CD4-positive, alpha-beta T cell (primary cell): Measurements from ENCODE around the gene SCAF1. TPM values are rescaled to one million over a fixed set of nuclear protein-coding genes. Genes with fewer than 3 reads are reported as not detected.

Experiments
- ATAC-seq: fragments of 200-7000 bp; cut with Tn5 transposase; one replicate; pipeline ENCODE4 v1.10.0; 2022; ENCODE audit warnings: mild to moderate bottlenecking; ENCODE audit not compliant: poor library complexity
- CTCF ChIA-PET: fragments of 350-600 bp; sonication (Branson Sonifier 250); formaldehyde crosslinking; loops from one replicate; lab custom pipeline; 2021; ENCODE audit warnings: antibody characterized with exemption, inconsistent platforms; lab: Charles Lee
- POLR2A ChIA-PET: fragments of 350-600 bp; sonication (Branson Sonifier 250); formaldehyde crosslinking; loops from one replicate; lab custom pipeline; 2021; ENCODE audit warnings: antibody characterized with exemption, inconsistent platforms; lab: Charles Lee
- DNase-seq, 14 experiments: peaks; one replicate each; pipeline ENCODE4 v3.0.0-alpha.2; 2013 to 2020; ENCODE audit warnings: mixed read lengths in 2 of 14
- H3K27ac ChIP-seq, 2 donors: one replicate each; pipeline versions ENCODE4 v1.5.1 to v1.7.0; 2013; ENCODE audit warnings: low read length in 2 of 2, low read depth in 1 of 2, mild to moderate bottlenecking in 1 of 2
- H3K27me3 ChIP-seq, 2 experiments: 1 replicate in 1 of 2; 2 replicates in 1 of 2; pipeline versions ENCODE4 v1.6.1 to v1.7.0; 2013; ENCODE audit warnings: low read length in 2 of 2, control low read depth in 1 of 2, mild to moderate bottlenecking in 1 of 2, moderate library complexity in 1 of 2; ENCODE audit not compliant: insufficient read depth in 2 of 2, control insufficient read depth in 1 of 2
- H3K36me3 ChIP-seq: one replicate; pipeline ENCODE4 v1.6.1; 2013; ENCODE audit warnings: low read length, control low read depth; ENCODE audit not compliant: insufficient read depth
- H3K4me1 ChIP-seq: one replicate; pipeline ENCODE4 v1.6.1; 2013; ENCODE audit warnings: low read length, control low read depth; ENCODE audit not compliant: insufficient read depth
- H3K4me3 ChIP-seq: one replicate; pipeline ENCODE4 v1.5.1; 2013; ENCODE audit warnings: mild to moderate bottlenecking, low read length, moderate library complexity
- H3K9me3 ChIP-seq, 2 experiments: 1 replicate in 1 of 2; 2 replicates in 1 of 2; pipeline versions ENCODE4 v1.6.1 to v1.7.0; 2013; ENCODE audit warnings: low read length in 2 of 2, mild to moderate bottlenecking in 2 of 2, control low read depth in 1 of 2, moderate library complexity in 1 of 2; ENCODE audit not compliant: control insufficient read depth in 1 of 2, insufficient read depth in 1 of 2
- H3K27ac Mint-ChIP-seq: one replicate; pipeline ENCODE4 v1.8.0; 2020; ENCODE audit warnings: mixed read lengths
- H3K27me3 Mint-ChIP-seq: one replicate; pipeline ENCODE4 v1.8.0; 2021; ENCODE audit warnings: mixed read lengths
- H3K36me3 Mint-ChIP-seq: one replicate; pipeline ENCODE4 v1.8.0; 2021; ENCODE audit warnings: low read depth, mixed read lengths
- H3K4me1 Mint-ChIP-seq: one replicate; pipeline ENCODE4 v1.8.0; 2021; ENCODE audit warnings: low read depth, mixed read lengths
- H3K4me3 Mint-ChIP-seq: one replicate; pipeline ENCODE4 v1.8.0; 2020; ENCODE audit warnings: mild to moderate bottlenecking, mixed read lengths
- H3K9me3 Mint-ChIP-seq: one replicate; pipeline ENCODE4 v1.8.0; 2020; ENCODE audit warnings: mixed read lengths
- CTCF ChIP-seq: fragments of 200-600 bp; IDR thresholded peaks from one replicate; pipeline ENCODE4 v1.8.0; 2022; ENCODE audit warnings: antibody characterized with exemption, mild to moderate bottlenecking
- intact Hi-C, 2 experiments: fragments of 100-400 bp; cut with DNase I in 1 of 2; cut with micrococcal nuclease in 1 of 2; formaldehyde crosslinking; loops; one replicate each; pipeline versions ENCODE4 v1.15.1 to v1.9.0; 2023 to 2025; cut with DNase I, micrococcal nuclease
- total RNA-seq, 174 experiments: library from RNA in 2 of 174; stranded (reverse) in 2 of 174; gene quantifications; one replicate each; pipeline ENCODE4 v1.2.3 and lab custom pipeline; 2021 to 2026

SCAF1 gene
- total RNA-seq, 2 experiments from 2014 or later = 30.6 to 34.8 TPM

GRCh38 chr19:49596954-49597702, 44.9 kb upstream of the SCAF1 start:
- Mint-ChIP-seq H3K27ac (no peak overlapping the region), H3K27me3 (no peaks in the 10 kb centered on the region), H3K9me3 (no peaks in the 10 kb centered on the region), H3K4me3 (no peak overlapping the region), H3K36me3 (peaks cover 62% of the 10 kb centered on the region), H3K4me1 (peaks cover 33% of the 10 kb centered on the region)
- ChIA-PET POLR2A (interaction anchor here (1.7 to 1.8 kb wide), 2 partner anchors 43 to 45 kb away, joined by 4 to 6 read pairs; partner anchors contain the start of genes RRAS and SCAF1), CTCF (interaction anchor here (0.6 kb wide), 1 partner anchor 199 kb away, joined by 4 read pairs; no protein-coding TSS in a partner anchor)
- no peak for DNase-seq
- ATAC-seq = no peak
- Histone ChIP-seq H3K4me3 (no peak overlapping the region), H3K36me3 (peaks cover 69% of the 10 kb centered on the region), H3K4me1 (peaks cover 29% of the 10 kb centered on the region), H3K27me3 (no peaks in the 10 kb centered on the region), H3K27ac (no peak overlapping the region), H3K9me3 (no peaks in the 10 kb centered on the region)
- intact Hi-C loops = no loop called here
- no peak for TF ChIP-seq CTCF

GRCh38 chr19:49597703-49597974, 44.4 kb upstream of the SCAF1 start:
- intact Hi-C loops = no loop called here
- Histone ChIP-seq H3K27ac (no peak overlapping the region), H3K4me1 (peaks cover 26% of the 10 kb centered on the region), H3K27me3 (no peaks in the 10 kb centered on the region), H3K9me3 (no peaks in the 10 kb centered on the region), H3K4me3 (no peak overlapping the region), H3K36me3 (peaks cover 73% of the 10 kb centered on the region)
- Mint-ChIP-seq H3K4me1 (peaks cover 30% of the 10 kb centered on the region), H3K27ac (no peak overlapping the region), H3K4me3 (no peak overlapping the region), H3K9me3 (no peaks in the 10 kb centered on the region), H3K36me3 (peaks cover 62% of the 10 kb centered on the region), H3K27me3 (no peaks in the 10 kb centered on the region)
- ChIA-PET POLR2A (interaction anchor here (1.7 kb wide), 1 partner anchor 44 kb away, joined by 4 read pairs; the partner anchor contains the start of gene SCAF1), CTCF (no interaction called here)
- ATAC-seq (no peak), DNase-seq (no peak)
- TF ChIP-seq CTCF = no peak

GRCh38 chr19:49599378-49600295, 42.4 kb upstream of the SCAF1 start:
- CTCF ChIA-PET = no interaction called here
- H3K27me3 Mint-ChIP-seq = no peaks in the 10 kb centered on the region

More at GRCh38 chr19:49599378-49600295, 42.4 kb upstream of the SCAF1 start:
- intact Hi-C loops = no loop called here
- Mint-ChIP-seq H3K36me3 (peaks cover 55% of the 10 kb centered on the region), H3K9me3 (no peaks in the 10 kb centered on the region), H3K4me1 (peaks cover 16% of the 10 kb centered on the region), H3K27ac (peak overlapping the region; percentile 53), H3K4me3 (no peak overlapping the region)
- POLR2A ChIA-PET = interaction anchor here (0.6 to 1.5 kb wide), 2 partner anchors 40 to 150 kb away, joined by 4 to 5 read pairs; partner anchors contain the start of gene RRAS
- TF ChIP-seq CTCF = no peak
- H3K27me3 ChIP-seq = no peaks in the 10 kb centered on the region
- H3K4me3 ChIP-seq = no peak overlapping the region
- no peaks in the 10 kb centered on the region for H3K9me3 ChIP-seq
- DNase-seq = no peak
- H3K27ac ChIP-seq = no peak overlapping the region
- peaks cover 15% of the 10 kb centered on the region for H3K4me1 ChIP-seq
- ATAC-seq = no peak
- peaks cover 77% of the 10 kb centered on the region for H3K36me3 ChIP-seq
